Naive thymus-derived CD4-positive, alpha-beta T cell (primary cell): ENCODE measurements around the gene AATK. TPM values are rescaled to one million over a fixed set of nuclear protein-coding genes. Genes with fewer than 3 reads are reported as not detected.

Source experiments
- ATAC-seq: fragments of 150-1000 bp; cut with Tn5 transposase; 2 replicates; pipeline ENCODE4 v1.10.0; 2021; ENCODE audit warnings: mild to moderate bottlenecking, moderate library complexity
- CTCF ChIA-PET: fragments of 350-600 bp; sonication (Branson Sonifier 250); formaldehyde crosslinking; loops from one replicate; lab custom pipeline; 2021; ENCODE audit warnings: antibody characterized with exemption; lab: Charles Lee
- POLR2A ChIA-PET: fragments of 350-600 bp; sonication (Branson Sonifier 250); formaldehyde crosslinking; loops from one replicate; lab custom pipeline; 2021; ENCODE audit warnings: antibody characterized with exemption, inconsistent platforms; lab: Charles Lee
- DNase-seq, 9 donors: peaks; one replicate each; pipeline versions ENCODE4 v3.0.0 to v3.0.0-alpha.2; 2020 to 2022; ENCODE audit warnings: mixed read lengths in 1 of 9
- H3K27ac ChIP-seq: one replicate; pipeline ENCODE4 v1.7.0; 2013; ENCODE audit warnings: mild to moderate bottlenecking, low read depth, low read length, moderate library complexity
- H3K27me3 ChIP-seq, 2 donors: one replicate each; pipeline ENCODE4 v1.7.0; 2013; ENCODE audit warnings: low read length in 2 of 2, mild to moderate bottlenecking in 2 of 2, moderate library complexity in 2 of 2; ENCODE audit not compliant: control insufficient read depth in 2 of 2, insufficient read depth in 2 of 2
- H3K36me3 ChIP-seq, 3 experiments: 1 replicate in 2 of 3; 2 replicates in 1 of 3; pipeline ENCODE4 v1.7.0; 2013; ENCODE audit warnings: low read length in 3 of 3, mild to moderate bottlenecking in 3 of 3, moderate library complexity in 1 of 3; ENCODE audit not compliant: insufficient read depth in 3 of 3, control insufficient read depth in 2 of 3
- H3K4me1 ChIP-seq, 2 donors: one replicate each; pipeline ENCODE4 v1.7.0; 2013; ENCODE audit warnings: low read length in 2 of 2, mild to moderate bottlenecking in 2 of 2, moderate library complexity in 1 of 2; ENCODE audit not compliant: control insufficient read depth in 2 of 2, insufficient read depth in 2 of 2
- H3K4me3 ChIP-seq: 2 replicates; pipeline ENCODE4 v1.7.0; 2013; ENCODE audit warnings: mild to moderate bottlenecking, low read length
- H3K9me3 ChIP-seq, 3 experiments: 1 replicate in 2 of 3; 2 replicates in 1 of 3; pipeline ENCODE4 v1.7.0; 2013; ENCODE audit warnings: low read length in 3 of 3; ENCODE audit not compliant: control insufficient read depth in 2 of 3
- H3K27ac Mint-ChIP-seq, 9 donors: one replicate each; pipeline ENCODE4 v1.8.0; 2020 to 2022; ENCODE audit warnings: mixed read lengths in 9 of 9, mild to moderate bottlenecking in 8 of 9, moderate library complexity in 5 of 9, inconsistent platforms in 2 of 9
- H3K27me3 Mint-ChIP-seq, 5 donors: one replicate each; pipeline ENCODE4 v1.8.0; 2021 to 2022; ENCODE audit warnings: mixed read lengths in 5 of 5, mild to moderate bottlenecking in 1 of 5
- H3K36me3 Mint-ChIP-seq, 5 donors: one replicate each; pipeline ENCODE4 v1.8.0; 2020 to 2022; ENCODE audit warnings: mixed read lengths in 5 of 5, mild to moderate bottlenecking in 3 of 5, inconsistent platforms in 1 of 5
- H3K4me1 Mint-ChIP-seq, 7 donors: one replicate each; pipeline ENCODE4 v1.8.0; 2020 to 2022; ENCODE audit warnings: mixed read lengths in 7 of 7, mild to moderate bottlenecking in 3 of 7, inconsistent platforms in 1 of 7
- H3K4me3 Mint-ChIP-seq, 10 donors: one replicate each; pipeline ENCODE4 v1.8.0; 2020 to 2022; ENCODE audit warnings: mild to moderate bottlenecking in 10 of 10, mixed read lengths in 10 of 10, moderate library complexity in 6 of 10, inconsistent platforms in 2 of 10
- H3K9me3 Mint-ChIP-seq, 11 donors: one replicate each; pipeline ENCODE4 v1.8.0; 2020 to 2022; ENCODE audit warnings: mixed read lengths in 11 of 11, mild to moderate bottlenecking in 4 of 11, inconsistent platforms in 1 of 11, moderate library complexity in 1 of 11
- intact Hi-C, 2 donors: fragments of 100-400 bp; cut with micrococcal nuclease; formaldehyde crosslinking; loops; one replicate each; pipeline ENCODE4 v1.15.1; 2023
- polyA plus RNA-seq, 2 donors: library from polyadenylated mRNA; unstranded; fragments of 300-500 nt; fragmentation: Illumina TruSeq; gene quantifications; one replicate each; pipeline ENCODE4 v1.2.3, GENCODE V29; 2021
- total RNA-seq, 6 experiments: library from RNA in 5 of 6; stranded (reverse) in 5 of 6; gene quantifications; 1 replicate in 5 of 6; 2 replicates in 1 of 6; pipeline ENCODE4 v1.2.3 and lab custom pipeline; 2021 to 2026

AATK gene
- total and polyA plus RNA-seq, 7 experiments from 2014 or later: 0.46 to 10.4 (median 1.4) TPM; not detected in 2

GRCh38 chr17:81208651-81209050 is 42.6 kb upstream of the AATK start:
- intact Hi-C loops: no loop called here
- peaks cover 0 to 4% (median 0%) of the 10 kb centered on the region in 7 donors for H3K4me1 Mint-ChIP-seq
- ATAC-seq (no peak), DNase-seq (no peak)
- H3K9me3 ChIP-seq: no peaks in the 10 kb centered on the region
- no peak overlapping the region for H3K27ac ChIP-seq
- no peaks in the 10 kb centered on the region for H3K9me3 Mint-ChIP-seq
- CTCF ChIA-PET: no interaction called here
- H3K36me3 Mint-ChIP-seq: no peaks in the 10 kb centered on the region
- no peak overlapping the region for H3K4me3 Mint-ChIP-seq
- H3K4me1 ChIP-seq: no peaks in the 10 kb centered on the region
- POLR2A ChIA-PET: no interaction called here
- H3K4me3 ChIP-seq: no peak overlapping the region
- no peak overlapping the region for H3K27ac Mint-ChIP-seq
- peaks cover 0 to 10% (median 0%) of the 10 kb centered on the region in 3 experiments for H3K36me3 ChIP-seq
- no peaks in the 10 kb centered on the region for H3K27me3 Mint-ChIP-seq
- H3K27me3 ChIP-seq: no peaks in the 10 kb centered on the region

GRCh38 chr17:81207610-81208581 is 41.9 kb upstream of the AATK start:
- H3K9me3 ChIP-seq: no peaks in the 10 kb centered on the region
- no peak overlapping the region for H3K4me3 ChIP-seq
- no peak overlapping the region for H3K27ac ChIP-seq
- Mint-ChIP-seq H3K36me3 (no peaks in the 10 kb centered on the region), H3K27ac (peak overlapping the region in 1 of 9 donors; percentile 14), H3K27me3 (no peaks in the 10 kb centered on the region), H3K9me3 (no peaks in the 10 kb centered on the region), H3K4me1 (peaks cover 0 to 4% (median 0%) of the 10 kb centered on the region in 7 donors), H3K4me3 (no peak overlapping the region)
- ATAC-seq (no peak), DNase-seq (no peak)
- intact Hi-C loops: no loop called here
- H3K27me3 ChIP-seq: no peaks in the 10 kb centered on the region
- CTCF ChIA-PET: interaction anchor here (0.7 kb wide), 1 partner anchor 1340 kb away, joined by 3 read pairs; no protein-coding TSS in a partner anchor
- H3K36me3 ChIP-seq: peaks cover 0 to 17% (median 0%) of the 10 kb centered on the region in 3 experiments
- no peaks in the 10 kb centered on the region for H3K4me1 ChIP-seq
- POLR2A ChIA-PET: interaction anchor here (1.2 kb wide), 1 partner anchor 18 kb away, joined by 4 read pairs; no protein-coding TSS in a partner anchor

GRCh38 chr17:81206657-81207056 is 40.6 kb upstream of the AATK start:
- CTCF ChIA-PET: no interaction called here
- Histone ChIP-seq H3K27me3 (no peaks in the 10 kb centered on the region), H3K4me3 (no peak overlapping the region), H3K9me3 (no peaks in the 10 kb centered on the region), H3K4me1 (no peaks in the 10 kb centered on the region), H3K27ac (no peak overlapping the region), H3K36me3 (peaks cover 0 to 17% (median 0%) of the 10 kb centered on the region in 3 experiments)
- ATAC-seq: no peak
- no peak overlapping the region for H3K4me3 Mint-ChIP-seq
- no peak for DNase-seq
- no peaks in the 10 kb centered on the region for H3K27me3 Mint-ChIP-seq
- peaks cover 0 to 3% (median 0%) of the 10 kb centered on the region in 7 donors for H3K4me1 Mint-ChIP-seq
- no peaks in the 10 kb centered on the region for H3K9me3 Mint-ChIP-seq
- H3K36me3 Mint-ChIP-seq: no peaks in the 10 kb centered on the region
- no peak overlapping the region for H3K27ac Mint-ChIP-seq
- intact Hi-C loops: no loop called here
- POLR2A ChIA-PET: interaction anchor here (1.2 kb wide), 1 partner anchor 19 kb away, joined by 4 read pairs; no protein-coding TSS in a partner anchor

- Histone ChIP-seq H3K36me3 (peaks cover 0 to 22% (median 0%) of the 10 kb centered on the region in 3 experiments), H3K27me3 (no peaks in the 10 kb centered on the region), H3K4me1 (no peaks in the 10 kb centered on the region), H3K27ac (no peak overlapping the region), H3K4me3 (no peak overlapping the region), H3K9me3 (no peaks in the 10 kb centered on the region)
- DNase-seq (no peak), ATAC-seq (no peak)
- ChIA-PET POLR2A (interaction anchor here (1.2 kb wide), 1 partner anchor 20 kb away, joined by 4 read pairs; no protein-coding TSS in a partner anchor), CTCF (no interaction called here)
- Mint-ChIP-seq H3K36me3 (no peaks in the 10 kb centered on the region), H3K4me1 (peaks cover 0 to 1% (median 0%) of the 10 kb centered on the region in 7 donors), H3K4me3 (no peak overlapping the region), H3K27ac (no peak overlapping the region), H3K27me3 (no peaks in the 10 kb centered on the region), H3K9me3 (no peaks in the 10 kb centered on the region)
- intact Hi-C loops: no loop called here
Observed at GRCh38 chr17:81206166-81206565, 40.1 kb upstream of the AATK start.

- H3K36me3 ChIP-seq: peaks cover 0 to 23% (median 0%) of the 10 kb centered on the region in 3 experiments
- H3K9me3 ChIP-seq: no peaks in the 10 kb centered on the region
- H3K27me3 ChIP-seq: no peaks in the 10 kb centered on the region
- H3K27ac ChIP-seq: no peak overlapping the region
- no peak for DNase-seq
- no peak overlapping the region for H3K4me3 ChIP-seq
- ChIA-PET CTCF (no interaction called here), POLR2A (no interaction called here)
- Mint-ChIP-seq H3K27me3 (no peaks in the 10 kb centered on the region), H3K9me3 (no peaks in the 10 kb centered on the region), H3K4me3 (no peak overlapping the region), H3K36me3 (peaks cover 0 to 3% (median 0%) of the 10 kb centered on the region in 5 donors), H3K27ac (peak overlapping the region in 1 of 9 donors; percentile 51), H3K4me1 (no peaks in the 10 kb centered on the region)
- ATAC-seq: no peak
- intact Hi-C loops: no loop called here
- H3K4me1 ChIP-seq: no peaks in the 10 kb centered on the region
Observed at GRCh38 chr17:81204578-81204977, 38.6 kb upstream of the AATK start.

GRCh38 chr17:81203136-81203535 is 37.1 kb upstream of the AATK start:
- no peaks in the 10 kb centered on the region for H3K4me1 ChIP-seq
- no peaks in the 10 kb centered on the region for H3K27me3 ChIP-seq
- DNase-seq: no peak
- CTCF ChIA-PET: no interaction called here
- H3K4me1 Mint-ChIP-seq: no peaks in the 10 kb centered on the region
- H3K36me3 Mint-ChIP-seq: peaks cover 0 to 3% (median 0%) of the 10 kb centered on the region in 5 donors
- no peaks in the 10 kb centered on the region for H3K9me3 Mint-ChIP-seq
- no peak overlapping the region for H3K4me3 ChIP-seq
- H3K27ac ChIP-seq: no peak overlapping the region
- H3K27me3 Mint-ChIP-seq: no peaks in the 10 kb centered on the region
- ATAC-seq: no peak
- POLR2A ChIA-PET: no interaction called here
- H3K4me3 Mint-ChIP-seq: no peak overlapping the region
- intact Hi-C loops: no loop called here
- no peaks in the 10 kb centered on the region for H3K9me3 ChIP-seq
- H3K36me3 ChIP-seq: peaks cover 0 to 36% (median 0%) of the 10 kb centered on the region in 3 experiments
- no peak overlapping the region for H3K27ac Mint-ChIP-seq
